K562 (cell line): ENCODE results near the gene TRIO. TPM values are rescaled to one million over a fixed set of nuclear protein-coding genes. Genes with fewer than 3 reads are reported as not detected.

Experiments used
- ATAC-seq: fragments of 200-7000 bp; cut with Tn5 transposase; 3 replicates; pipeline ENCODE4 v1.9.1; 2020; ENCODE audit warnings: moderate library complexity
- BruUV-seq: library from RNA; stranded (reverse); fragments of 400-500 nt; replicated peaks from 2 replicates; lab custom pipeline; 2021; lab: Mats Ljungman, UMichigan
- CTCF ChIA-PET: fragments of 300-600 bp; formaldehyde crosslinking; extraction: SDS; loops from one replicate; lab custom pipeline; 2021; ENCODE audit warnings: low intra/inter-chr PET ratio; lab: Yijun Ruan, JAX
- POLR2A ChIA-PET: fragments of 300-600, 350-650 bp; sonication (Branson Sonifier 250); formaldehyde crosslinking; extraction: SDS; loops from one replicate; lab custom pipeline; 2021; ENCODE audit warnings: antibody characterized with exemption, inconsistent platforms; lab: Yijun Ruan, JAX
- DNase-seq, 4 experiments: peaks; one replicate each; pipeline versions ENCODE4 v3.0.0 to v3.0.0-alpha.2; 2011 to 2018; ENCODE audit warnings: low spot score in 3 of 4, mixed read lengths in 3 of 4; ENCODE audit errors: extremely low read depth in 1 of 4
- FAIRE-seq: peaks from 2 replicates; lab custom pipeline; 2011; peaks lifted over from hg19 to GRCh38; lab: Jason Lieb, UNC
- H2AFZ ChIP-seq: 2 replicates; pipeline ENCODE4 v1.6.0; 2011; ENCODE audit warnings: low read depth, low read length, control low read depth, inconsistent platforms
- H3K27ac ChIP-seq: fragments of 200-600 bp; 3 replicates; pipeline ENCODE4 v1.8.0; 2011; ENCODE audit warnings: low read depth, mild to moderate bottlenecking, control low read depth, inconsistent platforms, low read length, moderate library complexity, mixed read lengths; ENCODE audit errors: extremely low read depth
- H3K27me3 ChIP-seq, 2 experiments: fragments of 300-600 bp in 1 of 2; 2 replicates in 1 of 2; 3 replicates in 1 of 2; pipeline versions ENCODE4 v1.6.0 to v1.8.0; 2011; ENCODE audit warnings: inconsistent platforms in 2 of 2, low read length in 2 of 2, mild to moderate bottlenecking in 1 of 2, mixed read lengths in 1 of 2, moderate library complexity in 1 of 2; ENCODE audit not compliant: control insufficient read depth in 2 of 2, insufficient read depth in 2 of 2
- H3K36me3 ChIP-seq: fragments of 300-600 bp; 3 replicates; pipeline ENCODE4 v1.8.0; 2011; ENCODE audit warnings: mild to moderate bottlenecking, low read length, inconsistent platforms; ENCODE audit not compliant: control insufficient read depth, insufficient read depth
- H3K4me1 ChIP-seq, 2 experiments: fragments of 200-600 bp in 1 of 2; replicated peaks in 1 of 2; 2 replicates in 1 of 2; 3 replicates in 1 of 2; pipeline versions ENCODE4 v1.5.1 to v1.8.0; 2011; ENCODE audit warnings: inconsistent platforms in 2 of 2, low read length in 2 of 2, mild to moderate bottlenecking in 1 of 2, mixed read lengths in 1 of 2, moderate library complexity in 1 of 2; ENCODE audit not compliant: control insufficient read depth in 2 of 2, insufficient read depth in 2 of 2
- H3K4me2 ChIP-seq: 2 replicates; pipeline ENCODE4 v1.6.1; 2011; ENCODE audit warnings: low read length, control low read depth, inconsistent platforms, mixed read lengths; ENCODE audit not compliant: insufficient read depth
- H3K4me3 ChIP-seq: fragments of 200-600 bp; sonication (generic), shearing (Covaris generic); 2 replicates; pipeline ENCODE4 v1.5.1; 2016; ENCODE audit warnings: control low read depth, inconsistent platforms
- H3K79me2 ChIP-seq: fragments of 200-600 bp; 3 replicates; pipeline ENCODE4 v1.8.0; 2011; ENCODE audit warnings: low read length, inconsistent platforms; ENCODE audit not compliant: control insufficient read depth, insufficient read depth
- H3K9ac ChIP-seq, 2 experiments: 2 replicates each; pipeline versions ENCODE4 v1.6.0 to v1.6.1; 2011; ENCODE audit warnings: low read depth in 2 of 2, low read length in 2 of 2, control low read depth in 1 of 2, inconsistent platforms in 1 of 2, mild to moderate bottlenecking in 1 of 2, mixed read lengths in 1 of 2; ENCODE audit not compliant: insufficient read depth in 1 of 2
- H3K9me1 ChIP-seq: one replicate; pipeline ENCODE4 v1.6.0; 2011; ENCODE audit warnings: inconsistent platforms, mild to moderate bottlenecking, low read length, moderate library complexity; ENCODE audit not compliant: control insufficient read depth, insufficient read depth
- H3K9me3 ChIP-seq: replicated peaks from 2 replicates; pipeline ENCODE4 v1.5.1; 2011; ENCODE audit warnings: low read depth, low read length, inconsistent platforms; ENCODE audit not compliant: control insufficient read depth, insufficient read depth
- H4K20me1 ChIP-seq: replicated peaks from 2 replicates; pipeline ENCODE4 v1.6.1; 2011; ENCODE audit warnings: low read length, inconsistent platforms, mixed read lengths; ENCODE audit not compliant: control insufficient read depth, insufficient read depth
- ARHGAP35 ChIP-seq: fragments of 450-650 bp; IDR thresholded peaks from 2 replicates; pipeline ENCODE4 v1.6.1; 2018; ENCODE audit not compliant: partially characterized antibody
- C11orf30 ChIP-seq: fragments of 450-650 bp; IDR thresholded peaks from 2 replicates; pipeline ENCODE4 v1.6.1; 2016; ENCODE audit warnings: low read depth, mild to moderate bottlenecking
- CHD4 ChIP-seq: fragments of 200-600 bp; sonication (generic); IDR thresholded peaks from 3 replicates; pipeline ENCODE4 v1.6.1; 2012; ENCODE audit warnings: low read depth, mild to moderate bottlenecking, mixed read lengths, low read length, inconsistent platforms; ENCODE audit not compliant: insufficient read depth, insufficient replicate concordance, poor library complexity, severe bottlenecking
- COPS2 ChIP-seq: fragments of 450-650 bp; conservative IDR thresholded peaks from 2 replicates; pipeline ENCODE4 v1.6.1; 2016; ENCODE audit warnings: mild to moderate bottlenecking, moderate library complexity
- GATAD2B ChIP-seq: fragments of 450-650 bp; IDR thresholded peaks from 2 replicates; pipeline ENCODE4 v1.6.1; 2017; ENCODE audit warnings: mild to moderate bottlenecking, borderline replicate concordance
- HMG20A ChIP-seq: fragments of 450-650 bp; formaldehyde crosslinking; conservative IDR thresholded peaks from 2 replicates; pipeline ENCODE4 v1.4.0; 2020; ENCODE audit warnings: mild to moderate bottlenecking, mixed read lengths
- HMG20B ChIP-seq: fragments of 250-450 bp; sonication (Bioruptor Pico); IDR thresholded peaks from 2 replicates; pipeline ENCODE4 v1.5.0; 2021; ENCODE audit warnings: mild to moderate bottlenecking
- SMARCC2 ChIP-seq: fragments of 450-650 bp; IDR thresholded peaks from 2 replicates; pipeline ENCODE4 v1.6.1; 2017; ENCODE audit warnings: antibody characterized with exemption, moderate library complexity, mild to moderate bottlenecking, low read depth
- TFAM ChIP-seq: fragments of 250-450 bp; sonication (Bioruptor Pico); conservative IDR thresholded peaks from 2 replicates; pipeline ENCODE4 v1.5.0; 2021; ENCODE audit warnings: mild to moderate bottlenecking, moderate library complexity
- ZNF79 ChIP-seq: fragments of 250-450 bp; sonication (Bioruptor Pico); IDR thresholded peaks from 2 replicates; pipeline ENCODE4 v1.4.0; 2020; ENCODE audit warnings: low read depth, mild to moderate bottlenecking, moderate library complexity
- WGBS: fragments of 100-300 bp; shearing (Covaris generic); methylation state at CpG from one replicate; pipeline ENCODE4 v1.1.6; 2016; ENCODE audit warnings: low coverage, mixed read lengths; ENCODE audit not compliant: insufficient coverage; ENCODE audit errors: missing lambda C conversion rate; 5-methylcytosine and 5-hydroxymethylcytosine counted together
- in situ Hi-C: fragments of 300-500 bp; cut with MboI; formaldehyde crosslinking; loops from 4 replicates; pipeline ENCODE4 v1.15.0; 2018; ENCODE audit warnings: inconsistent platforms, mixed read lengths
- intact Hi-C: fragments of 100-400 bp; cut with micrococcal nuclease; formaldehyde crosslinking; loops from 2 replicates; pipeline ENCODE4 v1.14.2; 2022
- polyA plus RNA-seq, 8 experiments: library from polyadenylated mRNA; depleted of rRNA in 4 of 8; stranded (reverse) in 5 of 8; unstranded in 3 of 8; fragments of >200 nt; fragmentation: Nextera tagmentation in 2 of 8; fragmentation: Illumina TruSeq in 1 of 8; extraction: Ambion mirVana in 2 of 8; extraction: Trizol in 1 of 8; gene quantifications; 2 replicates each; pipeline versions ENCODE4 v1.2.1 to v1.2.3, GENCODE V29; 2011 to 2014; ENCODE audit warnings: inconsistent platforms in 1 of 8, missing spikeins in 1 of 8
- total RNA-seq, 7 experiments: library from RNA; depleted of rRNA in 6 of 7; stranded (reverse); fragments of >200 nt in 6 of 7; fragmentation: Illumina TruSeq in 2 of 7; extraction: Trizol in 2 of 7; gene quantifications; 2 replicates each; pipeline versions ENCODE4 v1.2.1 to v1.2.3, GENCODE V29; 2011 to 2021; ENCODE audit warnings: low replicate concordance in 1 of 7
- TF ChIP-seq, protein P1 (sequence below): fragments of 250-450 bp; sonication (Bioruptor Pico); IDR thresholded peaks from 2 replicates; pipeline ENCODE4 v1.6.1; 2021; ENCODE audit warnings: mild to moderate bottlenecking
- TF ChIP-seq, protein P2 (sequence below), 2 experiments: fragments of 450-650 bp; formaldehyde crosslinking in 1 of 2; IDR thresholded peaks; 2 replicates each; pipeline versions ENCODE4 v1.4.0 to v1.6.1; 2014 to 2020; ENCODE audit warnings: mild to moderate bottlenecking in 2 of 2, borderline replicate concordance in 1 of 2, low read depth in 1 of 2
- TF ChIP-seq, protein P3 (sequence below): IDR thresholded peaks from 3 replicates; pipeline ENCODE4 v1.6.1; 2011; ENCODE audit warnings: borderline replicate concordance, mild to moderate bottlenecking; ENCODE audit not compliant: insufficient read length, insufficient read depth
- TF ChIP-seq, protein P4 (sequence below): fragments of 250-450 bp; sonication (Bioruptor Pico); IDR thresholded peaks from 2 replicates; pipeline ENCODE4 v1.8.0; 2021; ENCODE audit warnings: moderate library complexity, mild to moderate bottlenecking, inconsistent platforms

Gene TRIO
- total and polyA plus RNA-seq, 9 of the 15 experiments (the other 6 are each of a cell fraction or from before 2014, with no cell fraction given): 0.24 to 5.0 (median 1.1) TPM

DNA sequence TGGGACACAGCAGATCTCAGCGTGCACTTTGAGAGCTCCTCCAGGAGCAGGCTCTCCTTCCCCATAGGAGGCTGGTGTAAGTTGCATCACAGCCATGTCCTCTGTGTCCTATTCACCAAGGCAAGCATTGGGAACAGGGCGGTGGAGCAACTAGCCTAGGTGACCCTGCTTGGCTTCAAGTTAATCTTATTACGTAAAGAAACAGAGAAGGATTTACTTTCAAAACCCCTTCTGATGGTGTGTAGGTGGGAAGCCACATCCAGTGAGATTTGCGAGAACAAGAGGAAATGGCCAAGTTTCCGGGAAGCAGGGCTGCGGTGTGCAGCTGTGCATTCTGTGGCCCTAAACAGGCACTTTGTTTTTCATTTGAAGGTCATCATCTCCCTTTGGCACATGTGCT is 80.2 kb downstream of the TRIO start:
- Histone ChIP-seq H4K20me1 (no peaks in the 10 kb centered on the region), H3K9ac (no peak overlapping the region), H3K27ac (no peak overlapping the region), H3K9me1 (no peaks in the 10 kb centered on the region), H3K9me3 (no peaks in the 10 kb centered on the region), H3K4me2 (no peak overlapping the region), H3K27me3 (peaks cover 28 to 39% of the 10 kb centered on the region in 2 experiments), H2AFZ (no peak overlapping the region), H3K4me1 (no peaks in the 10 kb centered on the region), H3K36me3 (no peaks in the 10 kb centered on the region), H3K4me3 (no peak overlapping the region), H3K79me2 (no peaks in the 10 kb centered on the region)
- WGBS: 3% methylated on average over 6 of the region's 6 CpGs
- ATAC-seq: no peak
- peak; percentile 6 for FAIRE-seq
- intact Hi-C loops (no loop called here), in situ Hi-C loops (no loop called here)
- CTCF ChIA-PET: no interaction called here
- DNase-seq: no peak
- BruUV-seq: no TSS peak
- POLR2A ChIA-PET: no interaction called here
- TF ChIP-seq COPS2 (no peak), CHD4 (no peak), ARHGAP35 (no peak), HMG20B (CRISPR knock-in tag) (no peak), SMARCC2 (no peak), C11orf30 (no peak), HMG20A (CRISPR knock-in tag) (no peak), ZNF79 (CRISPR knock-in tag) (no peak), GATAD2B (no peak), TFAM (no peak)
- TF ChIP-seq, protein P1, sequence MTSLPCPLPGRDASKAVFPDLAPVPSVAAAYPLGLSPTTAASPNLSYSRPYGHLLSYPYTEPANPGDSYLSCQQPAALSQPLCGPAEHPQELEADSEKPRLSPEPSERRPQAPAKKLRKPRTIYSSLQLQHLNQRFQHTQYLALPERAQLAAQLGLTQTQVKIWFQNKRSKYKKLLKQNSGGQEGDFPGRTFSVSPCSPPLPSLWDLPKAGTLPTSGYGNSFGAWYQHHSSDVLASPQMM (CRISPR knock-in tag): no peak
- TF ChIP-seq, protein P2, sequence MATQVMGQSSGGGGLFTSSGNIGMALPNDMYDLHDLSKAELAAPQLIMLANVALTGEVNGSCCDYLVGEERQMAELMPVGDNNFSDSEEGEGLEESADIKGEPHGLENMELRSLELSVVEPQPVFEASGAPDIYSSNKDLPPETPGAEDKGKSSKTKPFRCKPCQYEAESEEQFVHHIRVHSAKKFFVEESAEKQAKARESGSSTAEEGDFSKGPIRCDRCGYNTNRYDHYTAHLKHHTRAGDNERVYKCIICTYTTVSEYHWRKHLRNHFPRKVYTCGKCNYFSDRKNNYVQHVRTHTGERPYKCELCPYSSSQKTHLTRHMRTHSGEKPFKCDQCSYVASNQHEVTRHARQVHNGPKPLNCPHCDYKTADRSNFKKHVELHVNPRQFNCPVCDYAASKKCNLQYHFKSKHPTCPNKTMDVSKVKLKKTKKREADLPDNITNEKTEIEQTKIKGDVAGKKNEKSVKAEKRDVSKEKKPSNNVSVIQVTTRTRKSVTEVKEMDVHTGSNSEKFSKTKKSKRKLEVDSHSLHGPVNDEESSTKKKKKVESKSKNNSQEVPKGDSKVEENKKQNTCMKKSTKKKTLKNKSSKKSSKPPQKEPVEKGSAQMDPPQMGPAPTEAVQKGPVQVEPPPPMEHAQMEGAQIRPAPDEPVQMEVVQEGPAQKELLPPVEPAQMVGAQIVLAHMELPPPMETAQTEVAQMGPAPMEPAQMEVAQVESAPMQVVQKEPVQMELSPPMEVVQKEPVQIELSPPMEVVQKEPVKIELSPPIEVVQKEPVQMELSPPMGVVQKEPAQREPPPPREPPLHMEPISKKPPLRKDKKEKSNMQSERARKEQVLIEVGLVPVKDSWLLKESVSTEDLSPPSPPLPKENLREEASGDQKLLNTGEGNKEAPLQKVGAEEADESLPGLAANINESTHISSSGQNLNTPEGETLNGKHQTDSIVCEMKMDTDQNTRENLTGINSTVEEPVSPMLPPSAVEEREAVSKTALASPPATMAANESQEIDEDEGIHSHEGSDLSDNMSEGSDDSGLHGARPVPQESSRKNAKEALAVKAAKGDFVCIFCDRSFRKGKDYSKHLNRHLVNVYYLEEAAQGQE (IDR thresholded peaks at IDR 0.05; ENCODE audit: borderline replicate concordance): no peak
- TF ChIP-seq, protein P2 (CRISPR knock-in tag; IDR thresholded peaks at IDR 0.05; ENCODE audit: low read depth): no peak
- TF ChIP-seq, protein P3, sequence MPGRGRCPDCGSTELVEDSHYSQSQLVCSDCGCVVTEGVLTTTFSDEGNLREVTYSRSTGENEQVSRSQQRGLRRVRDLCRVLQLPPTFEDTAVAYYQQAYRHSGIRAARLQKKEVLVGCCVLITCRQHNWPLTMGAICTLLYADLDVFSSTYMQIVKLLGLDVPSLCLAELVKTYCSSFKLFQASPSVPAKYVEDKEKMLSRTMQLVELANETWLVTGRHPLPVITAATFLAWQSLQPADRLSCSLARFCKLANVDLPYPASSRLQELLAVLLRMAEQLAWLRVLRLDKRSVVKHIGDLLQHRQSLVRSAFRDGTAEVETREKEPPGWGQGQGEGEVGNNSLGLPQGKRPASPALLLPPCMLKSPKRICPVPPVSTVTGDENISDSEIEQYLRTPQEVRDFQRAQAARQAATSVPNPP: no peak
- TF ChIP-seq, protein P4, sequence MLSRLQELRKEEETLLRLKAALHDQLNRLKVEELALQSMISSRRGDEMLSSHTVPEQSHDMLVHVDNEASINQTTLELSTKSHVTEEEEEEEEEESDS (CRISPR knock-in tag): no peak
